Aorta (tissue), 5 donors: Measurements from ENCODE around the gene TTLL7. TPM values are rescaled to one million over a fixed set of nuclear protein-coding genes. Genes with fewer than 3 reads are reported as not detected.

ENCODE experiments used
- ATAC-seq: fragments of 200-7000 bp; cut with Tn5 transposase; one replicate; pipeline ENCODE4 v1.9.1; 2022; ENCODE audit warnings: moderate library complexity; ENCODE audit not compliant: low FRiP score
- DNase-seq, 2 donors: peaks; one replicate each; pipeline ENCODE4 v3.0.0-alpha.2; 2020
- H3K27ac ChIP-seq, 2 donors: one replicate each; pipeline ENCODE4 v1.5.1; 2013; ENCODE audit warnings: low read length in 2 of 2, mild to moderate bottlenecking in 2 of 2, moderate library complexity in 2 of 2, control low read depth in 1 of 2, inconsistent platforms in 1 of 2, low read depth in 1 of 2
- H3K27me3 ChIP-seq, 2 donors: one replicate each; pipeline ENCODE4 v1.6.1; 2013; ENCODE audit warnings: control low read depth in 1 of 2, low read length in 1 of 2, mild to moderate bottlenecking in 1 of 2, moderate library complexity in 1 of 2; ENCODE audit not compliant: insufficient read depth in 2 of 2, control insufficient read depth in 1 of 2
- H3K36me3 ChIP-seq, 2 donors: one replicate each; pipeline ENCODE4 v1.6.1; 2013; ENCODE audit warnings: control low read depth in 1 of 2, low read length in 1 of 2, mild to moderate bottlenecking in 1 of 2; ENCODE audit not compliant: insufficient read depth in 2 of 2, control insufficient read depth in 1 of 2
- H3K4me1 ChIP-seq, 2 donors: one replicate each; pipeline ENCODE4 v1.6.1; 2013; ENCODE audit warnings: low read length in 2 of 2, control low read depth in 1 of 2, mild to moderate bottlenecking in 1 of 2, moderate library complexity in 1 of 2; ENCODE audit not compliant: insufficient read depth in 2 of 2, control insufficient read depth in 1 of 2
- H3K4me3 ChIP-seq, 2 donors: one replicate each; pipeline ENCODE4 v1.5.1; 2013; ENCODE audit warnings: low read length in 2 of 2, control low read depth in 1 of 2, mild to moderate bottlenecking in 1 of 2
- H3K9me3 ChIP-seq: one replicate; pipeline ENCODE4 v1.6.1; 2013; ENCODE audit warnings: mild to moderate bottlenecking, low read length; ENCODE audit not compliant: control insufficient read depth
- WGBS, 2 donors: extraction: QIAGEN DNeasy Blood & Tissue Kit; methylation state at CpG; one replicate each; pipeline ENCODE4 v1.1.7; 2013; 5-methylcytosine and 5-hydroxymethylcytosine counted together
- intact Hi-C, 2 donors: fragments of 100-400 bp; cut with DNase I; formaldehyde crosslinking; loops; one replicate each; pipeline versions ENCODE4 v1.14.2 to v1.15.0; 2022
- long read RNA-seq, 2 donors: library from polyadenylated mRNA; unstranded; transcript quantifications; one replicate each; pipeline ENCODE4 v2.0.0, GENCODE V29; 2020 to 2021
- polyA plus RNA-seq, 2 donors: library from polyadenylated mRNA; stranded (reverse); fragments of 200-250 nt; gene quantifications; one replicate each; pipeline ENCODE4 v1.2.3, GENCODE V29; 2013
- total RNA-seq, 2 donors: library from RNA; stranded (reverse); fragmentation: NEBNext Ultra II Directional; extraction: Animal tissue kit (Norgen Biotek cat#: 25700); gene quantifications; one replicate each; pipeline ENCODE4 v1.2.1, GENCODE V29; 2021
- donor health status: healthy with polysubstance abuse.
- donor health status: Bipolar disorder and iron deficiency.
- donor health status: DM: no; HTN: no; CAD: no.
- donor health status: DM: no; HTN: no; CAD: no.
- donor health status: DM: yes; HTN: yes; CAD: no.

Gene TTLL7, protein sequence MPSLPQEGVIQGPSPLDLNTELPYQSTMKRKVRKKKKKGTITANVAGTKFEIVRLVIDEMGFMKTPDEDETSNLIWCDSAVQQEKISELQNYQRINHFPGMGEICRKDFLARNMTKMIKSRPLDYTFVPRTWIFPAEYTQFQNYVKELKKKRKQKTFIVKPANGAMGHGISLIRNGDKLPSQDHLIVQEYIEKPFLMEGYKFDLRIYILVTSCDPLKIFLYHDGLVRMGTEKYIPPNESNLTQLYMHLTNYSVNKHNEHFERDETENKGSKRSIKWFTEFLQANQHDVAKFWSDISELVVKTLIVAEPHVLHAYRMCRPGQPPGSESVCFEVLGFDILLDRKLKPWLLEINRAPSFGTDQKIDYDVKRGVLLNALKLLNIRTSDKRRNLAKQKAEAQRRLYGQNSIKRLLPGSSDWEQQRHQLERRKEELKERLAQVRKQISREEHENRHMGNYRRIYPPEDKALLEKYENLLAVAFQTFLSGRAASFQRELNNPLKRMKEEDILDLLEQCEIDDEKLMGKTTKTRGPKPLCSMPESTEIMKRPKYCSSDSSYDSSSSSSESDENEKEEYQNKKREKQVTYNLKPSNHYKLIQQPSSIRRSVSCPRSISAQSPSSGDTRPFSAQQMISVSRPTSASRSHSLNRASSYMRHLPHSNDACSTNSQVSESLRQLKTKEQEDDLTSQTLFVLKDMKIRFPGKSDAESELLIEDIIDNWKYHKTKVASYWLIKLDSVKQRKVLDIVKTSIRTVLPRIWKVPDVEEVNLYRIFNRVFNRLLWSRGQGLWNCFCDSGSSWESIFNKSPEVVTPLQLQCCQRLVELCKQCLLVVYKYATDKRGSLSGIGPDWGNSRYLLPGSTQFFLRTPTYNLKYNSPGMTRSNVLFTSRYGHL
- total RNA-seq (100 to 1,000 TPM in 1 of 2 donors, 10 to 100 TPM in 1; 80.2 to 107 TPM), polyA plus RNA-seq (10 to 100 TPM; 11.0 to 41.7 TPM)
- long read RNA-seq, donor 1, partial matches to known transcripts = 15 of 34 reads
- long read RNA-seq, donor 1, other reads (novel, unspliced or antisense) = 19 of 34 reads
- long read RNA-seq, donor 2, full-length matches to known transcripts = 2 of 29 reads
- long read RNA-seq, donor 2, partial matches to known transcripts = 16 of 29 reads
- long read RNA-seq, donor 2, other reads (novel, unspliced or antisense) = 11 of 29 reads

- Histone ChIP-seq H3K4me1 (peaks cover 0 to 2% of the 10 kb centered on the region in 2 donors), H3K9me3 (no peaks in the 10 kb centered on the region), H3K27me3 (no peaks in the 10 kb centered on the region), H3K27ac (peak within 1 kb of the TSS; percentile 57 to 92), H3K4me3 (peak within 1 kb of the TSS; percentile 95 to 100), H3K36me3 (no peaks in the 10 kb centered on the region)
- ATAC-seq = peak; percentile 94
- WGBS, 2 donors = 0 to 1% methylated on average over 59 to 73 of the region's 73 CpGs
- peak; percentile 89 to 95 for DNase-seq
- intact Hi-C loops = loop anchor here (5.0 to 10.0 kb wide), 2 partner anchors 36 to 64 kb away; no protein-coding TSS in a partner anchor
These were observed at the start of gene TTLL7 for GRCh38 chr1:83998498-83999315. Gene TTLL7 (minus strand): TSS chr1:83999132. CDS start chr1:83952211, 46,921 bp downstream.

GRCh38 chr1:84042461-84042860, 43.5 kb upstream of the TTLL7 start:
- H3K27me3 ChIP-seq = no peaks in the 10 kb centered on the region

GRCh38 chr1:84037758-84038611, 39.1 kb upstream of the TTLL7 start:
- H3K27me3 ChIP-seq = no peaks in the 10 kb centered on the region
- no peaks in the 10 kb centered on the region for H3K9me3 ChIP-seq
- intact Hi-C loops = no loop called here
- 83 to 91% methylated on average over 9 of the region's 9 CpGs for WGBS, 2 donors
- DNase-seq (no peak), ATAC-seq (no peak)
- H3K4me1 ChIP-seq = no peaks in the 10 kb centered on the region
- H3K36me3 ChIP-seq = no peaks in the 10 kb centered on the region
- H3K4me3 ChIP-seq = no peak overlapping the region
- H3K27ac ChIP-seq = no peak overlapping the region

More at GRCh38 chr1:84042461-84042860, 43.5 kb upstream of the TTLL7 start:
- intact Hi-C loops = no loop called here
- no peak for ATAC-seq
- Histone ChIP-seq H3K4me1 (no peaks in the 10 kb centered on the region), H3K4me3 (no peak overlapping the region), H3K9me3 (no peaks in the 10 kb centered on the region), H3K27ac (no peak overlapping the region), H3K36me3 (no peaks in the 10 kb centered on the region)
- DNase-seq = no peak

- Histone ChIP-seq H3K9me3 (peaks cover 1% of the 10 kb centered on the region), H3K4me1 (no peaks in the 10 kb centered on the region), H3K27ac (no peak overlapping the region), H3K27me3 (no peaks in the 10 kb centered on the region), H3K4me3 (no peak overlapping the region), H3K36me3 (no peaks in the 10 kb centered on the region)
- intact Hi-C loops = no loop called here
- WGBS, 2 donors = 95 to 100% methylated on average over 1 of the region's 1 CpG
- no peak for DNase-seq
- ATAC-seq = no peak
These were observed 32.9 kb upstream of the TTLL7 start for GRCh38 chr1:84031802-84032327.

- Histone ChIP-seq H3K4me1 (no peaks in the 10 kb centered on the region), H3K9me3 (peaks cover 1% of the 10 kb centered on the region), H3K27ac (no peak overlapping the region), H3K36me3 (no peaks in the 10 kb centered on the region), H3K27me3 (no peaks in the 10 kb centered on the region), H3K4me3 (no peak overlapping the region)
- ATAC-seq = no peak
- intact Hi-C loops = no loop called here
- DNase-seq = no peak
- WGBS, 2 donors = 69 to 82% methylated on average over 2 of the region's 2 CpGs
These were observed 28.4 kb upstream of the TTLL7 start for GRCh38 chr1:84027368-84027767.

GRCh38 chr1:84025966-84026365, 27.0 kb upstream of the TTLL7 start:
- no peaks in the 10 kb centered on the region for H3K9me3 ChIP-seq
- H3K27me3 ChIP-seq = no peaks in the 10 kb centered on the region
- intact Hi-C loops = no loop called here
- H3K36me3 ChIP-seq = no peaks in the 10 kb centered on the region
- no peak overlapping the region for H3K27ac ChIP-seq
- DNase-seq = no peak
- no peak overlapping the region for H3K4me3 ChIP-seq
- 89 to 90% methylated on average over 3 of the region's 3 CpGs for WGBS, 2 donors
- no peaks in the 10 kb centered on the region for H3K4me1 ChIP-seq
- ATAC-seq = no peak

DNA sequence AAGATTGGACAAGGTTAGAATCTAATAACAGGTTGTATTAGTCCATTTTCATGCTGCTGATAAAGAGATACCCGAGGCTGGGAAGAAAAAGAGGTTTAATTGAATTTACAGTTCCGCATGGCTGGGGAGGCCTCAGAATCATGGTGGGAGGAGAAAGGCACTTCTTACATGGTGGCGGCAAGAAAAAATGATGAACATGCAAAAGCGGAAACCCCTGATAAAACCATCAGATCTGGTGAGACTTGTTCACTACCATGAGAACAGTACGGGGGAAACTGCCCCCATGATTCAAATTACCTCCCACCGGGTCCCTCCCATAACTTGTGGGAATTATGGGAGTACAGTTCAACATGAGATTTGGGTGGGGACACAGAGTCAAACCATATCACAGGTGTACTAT, 22.9 kb upstream of the TTLL7 start:
- no peaks in the 10 kb centered on the region for H3K36me3 ChIP-seq
- no peak for DNase-seq
- ATAC-seq = no peak
- H3K9me3 ChIP-seq = no peaks in the 10 kb centered on the region
- no peaks in the 10 kb centered on the region for H3K4me1 ChIP-seq
- intact Hi-C loops = no loop called here
- no peak overlapping the region for H3K27ac ChIP-seq
- no peak overlapping the region for H3K4me3 ChIP-seq
- H3K27me3 ChIP-seq = no peaks in the 10 kb centered on the region
- WGBS, 2 donors = 97% methylated on average over 6 of the region's 6 CpGs
